Stomach (tissue), 9 donors: Measurements from ENCODE around the gene THOP1. TPM values are rescaled to one million over a fixed set of nuclear protein-coding genes. Genes with fewer than 3 reads are reported as not detected.

Experiments
- DNase-seq, 2 donors: peaks; one replicate each; pipeline versions ENCODE4 v3.0.0 to v3.0.0-alpha.2; 2013 to 2019
- H3K27ac ChIP-seq, 5 donors: fragments of 200-600 bp in 4 of 5; sonication (generic) in 4 of 5; one replicate each; pipeline ENCODE4 v1.5.1; 2013 to 2019; ENCODE audit warnings: mild to moderate bottlenecking in 1 of 5, moderate library complexity in 1 of 5
- H3K27me3 ChIP-seq, 3 donors: fragments of 200-600 bp; sonication (generic); one replicate each; pipeline ENCODE4 v1.5.1; 2017 to 2019; ENCODE audit warnings: mixed run types in 1 of 3
- H3K36me3 ChIP-seq, 4 donors: fragments of 200-600 bp; sonication (generic); 1 replicate in 3 of 4; 2 replicates in 1 of 4; pipeline ENCODE4 v1.5.1; 2016 to 2019
- H3K4me1 ChIP-seq, 4 donors: fragments of 200-600 bp; sonication (generic); one replicate each; pipeline ENCODE4 v1.5.1; 2016 to 2019
- H3K4me3 ChIP-seq, 4 donors: fragments of 200-600 bp; sonication (generic) in 3 of 4; one replicate each; pipeline ENCODE4 v1.5.1; 2016 to 2019; ENCODE audit warnings: mild to moderate bottlenecking in 1 of 4
- H3K9me3 ChIP-seq, 4 donors: fragments of 200-600 bp; sonication (generic); one replicate each; pipeline ENCODE4 v1.5.1; 2016 to 2019
- CTCF ChIP-seq, 7 experiments: fragments of 450-650 bp in 4 of 7; fragments of 200-600 bp in 3 of 7; sonication (generic) in 3 of 7; IDR thresholded peaks; one replicate each; pipeline ENCODE4 v1.5.1; 2016 to 2019; ENCODE audit warnings: antibody characterized with exemption in 7 of 7, control low read depth in 2 of 7, mild to moderate bottlenecking in 1 of 7
- EP300 ChIP-seq: sonication (generic); formaldehyde crosslinking; IDR thresholded peaks from one replicate; pipeline ENCODE4 v1.6.1; 2017; ENCODE audit warnings: antibody characterized with exemption
- POLR2A ChIP-seq, 4 donors: fragments of 450-650 bp; IDR thresholded peaks; one replicate each; pipeline ENCODE4 v1.6.1; 2016; ENCODE audit warnings: antibody characterized with exemption in 4 of 4, control low read depth in 2 of 4, mild to moderate bottlenecking in 1 of 4, moderate library complexity in 1 of 4
- POLR2AphosphoS5 ChIP-seq, 3 donors: sonication (generic); formaldehyde crosslinking; IDR thresholded peaks; one replicate each; pipeline ENCODE4 v1.6.1; 2016; ENCODE audit warnings: antibody characterized with exemption in 3 of 3
- WGBS, 5 donors: extraction: QIAGEN DNeasy Blood & Tissue Kit in 3 of 5; methylation state at CpG; one replicate each; pipeline versions ENCODE4 v1.1.5 to v1.1.7; 2013 to 2018; 5-methylcytosine and 5-hydroxymethylcytosine counted together
- intact Hi-C: fragments of 100-400 bp; cut with DNase I; formaldehyde crosslinking; loops from one replicate; pipeline ENCODE4 v1.15.1; 2023; ENCODE audit warnings: low total_unique reads
- polyA plus RNA-seq, 3 donors: library from polyadenylated mRNA; stranded (reverse); fragments of 200-250 nt; gene quantifications; one replicate each; pipeline ENCODE4 v1.2.3, GENCODE V29; 2013
- total RNA-seq, 5 donors: library from RNA; depleted of rRNA; stranded (reverse); fragments of >200 nt; gene quantifications; one replicate each; pipeline versions ENCODE4 v1.1.0 to v1.2.3, GENCODE V29; 2014 to 2016
- donor health status: healthy with polysubstance abuse.
- donor health status: Bipolar disorder and iron deficiency.
- donor health status: healthy.

The THOP1 gene
- total and polyA plus RNA-seq, 8 donors: 16.1 to 244 (median 47.2) TPM

- no peak for DNase-seq
- H3K36me3 ChIP-seq: peaks cover 23 to 98% (median 92%) of the 10 kb centered on the region in 4 donors
- intact Hi-C loops: no loop called here
- H3K9me3 ChIP-seq: no peaks in the 10 kb centered on the region
- peaks cover 0 to 3% (median 0%) of the 10 kb centered on the region in 4 donors for H3K4me1 ChIP-seq
- no peaks in the 10 kb centered on the region for H3K27me3 ChIP-seq
- TF ChIP-seq EP300 (no peak), POLR2A (IDR thresholded peaks at IDR 0.05) (no peak), CTCF (IDR thresholded peaks at IDR 0.05) (no peak), POLR2AphosphoS5 (IDR thresholded peaks at IDR 0.05) (no peak)
- H3K4me3 ChIP-seq: no peak overlapping the region
- WGBS, 5 donors: 92 to 97% (median 95%) methylated on average over 15 of the region's 15 CpGs
- no peak overlapping the region for H3K27ac ChIP-seq
Measured at GRCh38 chr19:2797280-2797679, 12.0 kb downstream of the THOP1 start.

- peaks cover 23 to 97% (median 92%) of the 10 kb centered on the region in 4 donors for H3K36me3 ChIP-seq
- no peak for DNase-seq
- TF ChIP-seq CTCF (IDR thresholded peaks at IDR 0.05): no peak
- H3K27ac ChIP-seq: no peak overlapping the region
- intact Hi-C loops: no loop called here
- H3K9me3 ChIP-seq: no peaks in the 10 kb centered on the region
- H3K4me3 ChIP-seq: no peak overlapping the region
- no peaks in the 10 kb centered on the region for H3K27me3 ChIP-seq
- 95 to 96% (median 96%) methylated on average over 16 of the region's 16 CpGs for whole genome bisulfite sequencing, 5 donors
- H3K4me1 ChIP-seq: peaks cover 0 to 3% (median 0%) of the 10 kb centered on the region in 4 donors
Measured at GRCh38 chr19:2798158-2798685, 12.9 kb downstream of the THOP1 start.

- Histone ChIP-seq H3K27me3 (no peaks in the 10 kb centered on the region), H3K4me3 (no peak overlapping the region), H3K27ac (no peak overlapping the region), H3K4me1 (peaks cover 0 to 3% (median 0%) of the 10 kb centered on the region in 4 donors), H3K36me3 (peaks cover 23 to 97% (median 92%) of the 10 kb centered on the region in 4 donors), H3K9me3 (no peaks in the 10 kb centered on the region)
- WGBS, 5 donors: 81 to 85% (median 83%) methylated on average over 7 of the region's 7 CpGs
- DNase-seq: no peak
- TF ChIP-seq EP300 (no peak), CTCF (IDR thresholded peaks at IDR 0.05) (no peak)
- intact Hi-C loops: no loop called here
Measured at GRCh38 chr19:2798733-2799132, 13.4 kb downstream of the THOP1 start.

- DNase-seq: no peak
- Histone ChIP-seq H3K27ac (no peak overlapping the region), H3K27me3 (no peaks in the 10 kb centered on the region), H3K4me1 (peaks cover 0 to 3% (median 0%) of the 10 kb centered on the region in 4 donors), H3K4me3 (no peak overlapping the region), H3K9me3 (no peaks in the 10 kb centered on the region), H3K36me3 (peaks cover 23 to 95% (median 92%) of the 10 kb centered on the region in 4 donors)
- intact Hi-C loops: no loop called here
- WGBS, 5 donors: 92 to 96% (median 95%) methylated on average over 39 to 41 of the region's 41 CpGs
- TF ChIP-seq POLR2AphosphoS5 (IDR thresholded peaks at IDR 0.05): no peak
- TF ChIP-seq CTCF (IDR thresholded peaks at IDR 0.05): no peak
- TF ChIP-seq EP300: no peak
- TF ChIP-seq POLR2A (IDR thresholded peaks at IDR 0.05): no peak
Measured at GRCh38 chr19:2799273-2800020, 14.1 kb downstream of the THOP1 start.
